Stimulated activated CD4-positive, alpha-beta T cell treated with anti-CD3 and anti-CD28 coated beads, TNF-alpha, amount 100 ng/mL, for 24 hours (primary cell): ENCODE results near the gene SYNGR2.

ENCODE experiments used
- DNase-seq, 3 experiments: peaks; one replicate each; pipeline ENCODE4 v3.0.0-alpha.2; 2020; ENCODE audit warnings: low read depth in 3 of 3

The SYNGR2 gene

DNA sequence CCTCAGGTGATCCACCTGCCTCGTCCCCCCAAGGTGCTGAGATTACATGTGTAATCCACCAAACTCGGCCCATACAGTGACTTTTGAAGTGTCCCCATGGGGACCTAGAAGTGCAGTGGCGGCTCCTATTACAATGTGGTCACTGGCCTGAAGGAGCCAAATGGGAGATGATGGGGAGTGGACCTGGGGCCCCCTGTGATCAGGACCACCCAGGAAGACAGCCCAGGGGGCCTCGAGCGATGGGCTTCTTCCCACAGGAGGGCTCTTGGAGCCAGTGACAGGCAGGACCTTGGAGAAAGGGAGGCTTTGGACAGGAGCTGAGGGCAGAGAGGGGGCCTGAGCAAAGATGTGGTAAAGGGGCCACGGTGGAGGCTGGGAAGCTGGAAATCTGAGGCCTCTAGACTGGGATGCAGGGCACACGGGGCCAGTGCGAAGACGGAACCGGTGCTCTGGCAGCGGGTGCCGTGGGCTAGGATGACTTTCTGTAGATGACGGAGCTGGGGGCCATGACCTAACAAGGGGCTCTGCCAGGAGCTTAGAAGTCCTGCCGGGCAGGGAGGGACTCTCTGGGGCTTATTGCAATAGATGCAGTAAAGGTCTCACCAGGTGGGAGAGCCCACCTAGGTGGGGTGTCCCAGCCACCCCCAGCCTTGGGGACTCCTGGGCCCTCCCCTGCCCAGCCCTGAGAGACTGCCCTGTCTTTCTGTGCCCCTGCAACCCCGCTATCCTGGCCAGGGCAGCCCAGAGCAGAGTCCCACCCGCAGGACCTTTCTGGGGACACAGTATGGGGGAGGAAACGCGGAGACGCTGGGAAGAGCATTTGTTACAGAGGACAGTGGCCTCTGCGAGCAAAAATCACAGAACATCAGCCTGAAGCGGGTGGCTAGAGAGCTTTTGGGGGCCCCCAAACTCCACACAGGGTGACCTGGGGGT lies 24.9 kb upstream of the SYNGR2 start:
- no peak for DNase-seq

DNA sequence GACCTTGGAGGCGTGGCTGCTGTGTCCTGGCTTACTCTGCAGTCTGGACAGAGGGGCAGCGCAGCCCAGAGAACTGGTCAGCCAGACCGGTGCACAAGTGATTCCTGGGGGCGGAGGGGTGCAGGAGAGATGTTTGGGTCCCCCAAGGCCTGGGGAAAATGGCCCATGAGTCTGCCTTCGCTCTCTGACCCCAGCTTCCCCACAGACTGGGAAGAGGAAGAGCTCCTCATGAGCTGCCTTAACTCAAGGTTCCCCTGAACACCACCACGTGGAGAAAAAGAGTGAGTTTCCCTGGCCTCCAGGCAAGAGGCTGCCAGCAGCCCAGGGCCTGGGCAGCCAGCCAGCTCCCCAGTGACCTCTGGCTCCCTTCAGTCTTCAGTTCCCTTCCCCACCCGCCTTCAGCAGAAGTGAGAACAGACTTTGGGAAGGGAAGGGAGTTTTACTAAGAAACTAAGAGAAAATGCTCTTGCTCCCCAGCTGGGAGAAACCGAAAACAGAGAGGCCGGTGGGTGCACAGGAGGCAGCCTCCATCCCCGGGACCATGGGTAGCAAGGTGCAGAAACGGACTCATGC lies 24.1 kb upstream of the SYNGR2 start:
- DNase-seq, result no peak

DNA sequence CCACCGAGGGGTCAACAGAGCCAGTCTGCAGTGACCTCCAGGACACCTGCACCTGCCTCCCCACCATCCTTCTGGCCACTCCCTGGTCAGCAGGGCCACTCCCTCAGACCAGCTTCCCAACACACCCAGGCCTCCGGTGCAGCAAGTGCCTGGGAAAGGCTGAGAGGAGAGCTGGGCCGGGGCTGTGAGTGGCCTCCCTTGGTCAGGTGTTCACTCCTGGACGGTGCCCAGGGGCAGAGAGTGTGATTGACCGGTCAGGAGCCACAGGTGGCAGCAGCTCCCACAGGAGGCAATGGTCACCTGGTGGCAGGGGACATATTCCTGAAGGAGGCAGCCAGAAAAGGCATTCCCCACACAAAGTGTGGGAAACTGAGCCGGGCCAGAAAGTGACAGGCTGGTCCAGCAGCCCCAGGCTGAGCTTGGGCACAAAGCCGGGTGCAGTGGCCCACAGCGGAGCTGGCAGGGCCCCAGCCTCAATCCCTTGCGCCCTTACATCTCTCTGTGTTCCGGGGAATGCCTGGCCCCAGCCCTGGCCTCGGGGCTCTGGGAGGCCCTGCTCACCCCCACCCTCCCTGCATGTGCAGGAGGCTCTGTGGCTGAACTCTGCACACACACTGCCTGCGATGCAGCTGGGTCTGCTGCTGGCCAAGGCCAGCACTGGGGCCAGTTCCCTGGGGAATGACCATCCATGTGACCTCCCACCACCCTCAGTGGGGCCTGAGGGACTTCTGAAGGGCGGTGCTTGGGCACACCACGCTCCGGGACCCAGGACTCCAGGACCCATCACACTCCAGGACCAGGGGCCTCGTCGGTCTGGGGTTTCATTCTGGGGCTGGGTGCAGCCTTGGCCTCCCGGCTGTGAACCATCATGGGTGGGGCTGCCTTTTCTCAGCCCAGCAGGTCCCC lies 23.4 kb upstream of the SYNGR2 start:
- DNase-seq, result no peak

DNA sequence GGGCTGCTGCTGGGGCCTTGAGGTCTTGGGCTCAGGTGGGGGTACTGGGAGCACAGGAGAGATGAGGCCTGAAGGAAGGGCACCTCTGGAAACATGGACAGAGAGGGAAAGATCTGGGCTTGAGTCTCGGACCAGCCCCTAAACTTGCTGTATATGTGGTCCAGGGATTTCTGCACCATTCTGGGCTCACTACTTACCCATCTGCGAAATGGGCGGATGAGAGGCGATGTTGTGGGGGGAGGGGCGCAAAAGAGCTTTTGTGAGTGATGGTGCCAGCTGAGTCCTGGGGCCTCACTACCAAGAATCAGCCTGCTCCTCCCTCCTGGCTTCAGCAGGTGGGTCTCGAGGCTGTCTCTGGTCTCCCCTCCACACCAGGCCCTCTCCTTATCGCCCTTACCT lies 21.9 kb upstream of the SYNGR2 start:
- no peak for DNase-seq

DNA sequence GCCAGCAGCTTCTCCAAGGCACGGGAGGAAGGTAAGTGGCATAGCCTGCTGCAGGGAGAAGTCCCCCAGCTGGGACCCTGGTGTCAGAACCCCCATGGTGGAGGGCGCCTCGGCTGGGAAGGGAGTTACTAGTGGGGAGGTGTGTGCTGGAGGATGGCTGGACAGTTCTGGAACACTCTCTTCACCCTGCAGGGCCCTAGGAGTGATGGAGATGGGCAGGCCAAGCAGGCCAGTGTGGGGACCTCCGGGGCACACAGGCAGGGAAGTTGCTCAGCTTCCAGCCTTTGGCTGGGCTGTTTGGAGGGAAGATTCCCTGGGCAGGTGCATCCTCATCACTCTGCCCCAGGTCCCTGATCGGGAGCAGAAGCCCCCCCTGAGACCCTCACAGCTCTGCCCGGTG lies 21.5 kb upstream of the SYNGR2 start:
- no peak for DNase-seq

DNA sequence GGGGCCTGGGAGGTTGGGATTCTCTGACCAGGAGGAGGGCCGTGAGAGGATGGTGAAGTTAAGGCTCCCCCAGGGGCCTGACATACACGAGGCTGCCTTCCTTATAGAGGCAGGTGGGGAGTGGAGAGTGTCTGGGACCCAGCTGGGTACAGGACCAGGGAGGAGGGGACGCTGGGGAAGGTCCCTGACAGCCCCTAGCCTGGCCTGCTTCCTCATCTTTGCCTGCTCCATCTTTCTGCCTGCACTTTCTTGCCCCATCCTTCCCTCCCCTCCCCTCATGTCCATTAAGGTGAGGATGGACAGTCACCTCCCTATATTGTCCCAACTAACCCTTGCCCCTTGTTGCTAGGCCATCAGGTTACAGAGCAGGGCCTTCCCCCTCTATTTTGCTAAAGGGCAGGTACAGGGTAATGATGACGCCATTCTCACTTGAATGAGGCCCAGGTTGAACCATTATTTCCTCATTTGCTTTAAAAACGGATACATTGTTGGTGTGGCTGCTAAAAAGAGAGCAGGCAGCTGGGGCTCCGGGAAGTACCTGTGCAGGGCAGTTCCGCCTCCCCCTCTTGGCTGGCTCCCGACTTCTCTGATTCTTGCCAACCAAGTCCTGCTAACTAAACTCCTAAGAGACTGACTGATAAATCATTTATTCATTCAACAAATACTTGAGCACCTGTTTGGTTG lies 20.9 kb upstream of the SYNGR2 start:
- DNase-seq, result no peak

DNA sequence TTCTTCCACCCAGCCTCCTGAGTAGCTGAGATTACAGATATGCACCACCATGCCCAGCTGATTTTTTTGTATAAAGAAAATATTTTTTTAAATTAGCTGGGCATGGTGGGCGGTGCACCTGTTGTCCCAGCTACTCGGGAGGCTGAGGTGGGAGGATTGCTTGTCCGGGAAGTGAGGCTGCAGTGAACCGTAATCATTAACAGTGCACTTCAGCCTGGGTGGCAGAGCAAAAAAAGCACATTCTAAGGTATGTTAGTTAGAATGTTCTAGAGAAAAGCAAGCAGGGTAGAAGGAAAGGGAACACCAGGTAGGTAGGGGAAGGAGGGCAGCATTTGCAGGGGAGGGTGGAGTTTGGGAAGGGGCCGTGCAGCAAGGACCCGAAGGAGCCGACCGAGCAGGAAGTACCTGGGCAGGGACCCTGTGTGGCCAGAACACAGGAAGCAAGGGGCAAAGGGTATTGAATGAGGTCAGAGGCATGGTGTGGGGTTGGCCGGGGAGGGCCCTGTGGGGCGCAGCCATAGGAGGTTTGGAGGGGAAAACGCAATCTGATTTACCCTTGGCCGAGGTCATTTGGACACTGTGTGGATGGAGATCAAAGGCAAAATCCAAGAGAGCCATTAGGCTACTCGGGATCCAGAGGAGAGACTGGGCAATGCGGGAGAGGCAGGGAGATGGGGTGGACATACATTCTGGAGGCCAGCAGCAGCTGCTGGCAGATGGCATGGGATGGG lies 19.9 kb upstream of the SYNGR2 start:
- no peak for DNase-seq

DNA sequence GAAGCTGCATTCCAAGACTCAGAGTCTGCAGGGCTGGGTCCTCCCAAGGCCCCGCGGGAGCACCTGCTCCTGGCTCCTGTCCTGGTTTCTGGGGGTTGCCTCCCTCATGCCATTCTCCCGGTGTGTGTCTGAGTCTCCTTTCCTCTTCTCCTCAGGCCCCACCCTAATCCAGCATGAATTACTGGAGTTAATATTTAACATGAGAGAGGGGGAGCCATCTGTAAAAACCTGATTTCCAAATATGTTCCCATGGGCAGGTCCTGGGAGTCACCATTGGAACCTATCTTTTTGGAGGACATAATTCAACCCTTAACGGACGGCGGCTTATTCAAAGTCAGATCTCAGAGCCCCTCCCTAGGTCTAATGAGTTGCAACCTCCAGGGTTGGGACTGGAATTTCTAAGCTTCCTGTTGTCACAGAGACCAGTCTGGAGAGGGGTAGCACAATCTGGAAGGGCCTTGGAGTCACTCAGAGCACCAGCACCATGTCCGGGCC lies 16.8 kb upstream of the SYNGR2 start:
- no peak for DNase-seq

DNA sequence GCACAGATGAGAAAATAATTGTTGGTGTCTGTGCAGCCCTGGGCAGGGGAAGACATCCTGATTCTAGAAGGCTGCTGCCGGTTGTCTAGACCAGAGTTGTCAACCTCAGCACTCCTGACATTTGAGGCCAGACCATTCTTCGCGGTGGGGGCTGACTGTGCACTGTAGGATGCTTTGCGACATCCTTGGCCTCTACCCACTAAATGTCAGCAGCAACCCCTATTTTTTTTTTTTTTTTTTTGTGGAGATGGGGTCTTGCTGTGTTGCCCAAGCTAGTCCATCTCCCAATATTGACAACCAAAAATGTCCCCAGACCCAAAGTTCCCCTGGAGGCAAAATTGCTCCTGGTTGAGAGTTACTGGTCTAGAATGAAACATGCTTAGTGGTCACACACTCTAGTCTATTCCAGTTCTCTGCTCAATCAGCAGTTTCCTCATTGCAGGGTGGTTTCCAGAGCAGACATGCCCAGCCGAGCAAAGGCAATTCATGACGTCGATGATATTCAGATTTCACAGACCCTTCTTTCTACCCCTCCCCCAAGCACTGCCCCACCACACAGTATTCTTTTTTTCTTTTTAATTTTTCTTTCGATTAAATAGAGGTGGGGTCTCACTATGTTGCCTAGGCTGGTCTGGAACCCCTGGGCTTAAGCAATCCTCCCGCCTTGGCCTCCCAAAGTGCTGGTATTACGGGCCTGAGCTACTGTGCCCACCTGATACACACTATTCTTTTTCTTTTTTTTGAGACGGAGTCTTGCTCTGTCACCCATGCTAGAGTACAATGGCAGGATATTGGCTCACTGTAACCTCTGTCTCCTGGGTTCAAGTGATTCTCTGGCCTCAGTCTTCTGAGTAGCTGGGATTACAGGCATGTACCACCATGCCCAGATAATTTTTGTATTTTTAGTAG lies 13.2 kb upstream of the SYNGR2 start:
- no peak for DNase-seq

DNA sequence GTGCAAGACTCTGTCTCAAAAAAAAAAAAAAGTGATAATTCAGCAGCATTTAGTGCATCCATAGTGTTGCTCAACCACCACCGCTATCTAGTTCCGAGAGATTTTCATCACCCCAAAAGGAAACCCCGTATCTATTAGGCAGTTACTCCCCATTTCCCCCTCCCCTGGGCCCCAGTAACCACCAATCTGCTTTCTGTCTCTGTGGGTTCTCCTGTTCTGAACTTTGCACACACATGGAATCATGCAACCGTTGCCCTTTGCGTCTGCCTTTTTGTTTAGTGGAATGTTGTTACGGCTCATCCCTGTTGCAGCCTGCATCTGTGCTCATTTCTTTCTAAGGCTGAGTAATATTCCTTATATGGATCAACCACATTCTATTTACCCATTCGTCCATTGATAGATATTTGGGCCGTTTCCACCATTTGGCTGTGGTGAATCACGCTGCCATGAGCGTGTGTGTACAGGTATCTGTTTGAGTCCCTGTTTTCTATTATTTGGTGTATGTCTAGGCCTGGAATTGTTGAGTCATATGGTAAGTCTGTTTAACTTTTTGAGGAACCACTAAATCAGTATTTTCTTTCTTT lies 8.7 kb upstream of the SYNGR2 start:
- no peak for DNase-seq

DNA sequence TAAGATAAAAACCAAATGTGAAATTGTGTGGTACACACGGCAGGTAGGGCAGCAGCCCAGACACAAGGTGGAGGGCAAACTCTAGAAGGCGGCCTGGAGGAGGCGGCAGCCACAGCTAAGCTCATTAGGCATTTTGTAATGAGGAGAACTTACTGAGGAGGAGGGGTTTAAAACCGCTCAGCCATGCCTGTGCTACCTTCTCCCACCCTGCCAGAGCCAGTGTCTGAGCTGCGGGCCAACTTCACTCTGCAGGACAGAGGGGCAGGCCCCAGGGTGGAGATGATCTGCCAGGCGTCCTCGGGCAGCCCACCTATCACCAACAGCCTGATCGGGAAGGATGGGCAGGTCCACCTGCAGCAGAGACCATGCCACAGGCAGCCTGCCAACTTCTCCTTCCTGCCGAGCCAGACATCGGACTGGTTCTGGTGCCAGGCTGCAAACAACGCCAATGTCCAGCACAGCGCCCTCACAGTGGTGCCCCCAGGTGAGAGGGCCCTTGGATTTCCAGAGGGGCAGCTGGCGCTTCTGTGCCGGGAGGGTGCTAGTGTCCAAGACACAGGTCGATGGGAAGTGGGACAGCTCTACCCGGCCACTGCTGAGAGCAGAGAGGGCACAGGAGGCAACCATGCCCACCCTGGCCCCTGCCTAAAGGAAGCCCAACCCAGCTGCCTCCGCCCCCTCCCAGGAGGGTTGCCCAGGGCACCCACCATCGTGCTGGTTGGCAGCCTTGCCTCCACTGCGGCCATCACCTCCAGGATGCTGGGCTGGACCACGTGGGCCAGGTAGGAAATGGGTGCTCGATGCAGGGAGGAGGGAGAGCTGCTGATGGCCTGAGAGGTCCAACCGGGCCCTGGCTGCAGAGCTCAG lies 4.3 kb upstream of the SYNGR2 start:
- no peak for DNase-seq

DNA sequence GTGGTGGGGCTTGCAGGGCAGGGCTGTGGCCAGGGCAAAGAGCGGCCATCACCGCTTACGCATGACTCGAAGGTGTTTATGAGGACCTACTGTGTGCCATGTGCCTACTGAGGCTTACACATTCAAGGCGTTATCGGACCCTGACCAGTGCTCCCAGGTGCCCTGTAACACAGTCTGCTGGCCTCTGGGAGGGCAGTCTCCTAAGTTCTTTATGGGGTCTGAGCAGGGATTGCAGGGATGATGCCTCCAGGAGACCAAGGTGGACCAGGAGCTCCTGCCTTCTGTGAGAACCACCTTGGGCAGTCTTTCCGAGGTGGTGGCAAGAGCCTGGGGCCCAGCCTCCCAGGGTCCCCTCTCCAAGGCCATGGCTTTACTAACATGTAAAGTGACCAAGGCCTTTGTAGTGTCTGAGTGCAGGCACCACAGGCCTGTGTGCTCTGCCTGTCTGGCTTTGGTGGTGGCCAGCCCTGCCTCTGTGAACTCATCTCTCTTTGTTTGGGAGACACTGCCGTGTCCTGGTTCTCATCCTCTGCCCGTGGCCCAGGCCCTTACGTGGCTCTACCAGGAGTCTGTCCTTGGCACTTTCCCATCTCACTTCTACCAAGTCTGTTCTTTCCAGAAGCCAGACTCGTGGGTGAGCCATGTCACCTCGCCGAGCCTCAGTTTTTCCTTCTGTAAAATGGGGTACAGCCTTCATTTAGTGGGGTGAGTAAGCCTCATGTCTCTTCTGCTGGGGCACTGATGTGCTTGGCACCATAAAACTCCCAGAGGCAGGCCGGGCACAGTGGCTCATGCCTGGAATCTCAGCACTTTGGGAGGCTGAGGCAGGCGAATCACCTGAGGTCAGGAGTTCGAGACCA lies 3.4 kb upstream of the SYNGR2 start:
- no peak for DNase-seq

DNA sequence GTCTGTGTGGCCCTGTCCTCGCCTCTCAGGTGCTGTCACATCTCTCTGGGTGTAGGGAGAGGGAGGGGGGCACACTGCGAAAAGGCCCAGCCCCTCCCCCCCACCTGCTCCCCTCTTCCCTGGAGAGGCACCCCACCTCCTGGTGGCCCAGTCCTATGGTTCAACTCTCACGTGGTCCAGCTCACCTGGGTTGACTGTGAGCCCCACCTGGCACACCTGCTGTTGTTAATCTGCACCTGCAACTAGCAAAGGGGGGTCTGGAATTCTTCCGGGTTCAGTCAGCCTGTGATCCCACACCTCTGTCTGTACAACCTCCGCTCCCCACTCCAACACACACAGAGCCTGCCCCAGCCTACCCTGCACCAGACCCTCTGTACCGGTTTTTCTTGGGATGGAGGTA lies 2.0 kb upstream of the SYNGR2 start:
- DNase-seq, result no peak

DNA sequence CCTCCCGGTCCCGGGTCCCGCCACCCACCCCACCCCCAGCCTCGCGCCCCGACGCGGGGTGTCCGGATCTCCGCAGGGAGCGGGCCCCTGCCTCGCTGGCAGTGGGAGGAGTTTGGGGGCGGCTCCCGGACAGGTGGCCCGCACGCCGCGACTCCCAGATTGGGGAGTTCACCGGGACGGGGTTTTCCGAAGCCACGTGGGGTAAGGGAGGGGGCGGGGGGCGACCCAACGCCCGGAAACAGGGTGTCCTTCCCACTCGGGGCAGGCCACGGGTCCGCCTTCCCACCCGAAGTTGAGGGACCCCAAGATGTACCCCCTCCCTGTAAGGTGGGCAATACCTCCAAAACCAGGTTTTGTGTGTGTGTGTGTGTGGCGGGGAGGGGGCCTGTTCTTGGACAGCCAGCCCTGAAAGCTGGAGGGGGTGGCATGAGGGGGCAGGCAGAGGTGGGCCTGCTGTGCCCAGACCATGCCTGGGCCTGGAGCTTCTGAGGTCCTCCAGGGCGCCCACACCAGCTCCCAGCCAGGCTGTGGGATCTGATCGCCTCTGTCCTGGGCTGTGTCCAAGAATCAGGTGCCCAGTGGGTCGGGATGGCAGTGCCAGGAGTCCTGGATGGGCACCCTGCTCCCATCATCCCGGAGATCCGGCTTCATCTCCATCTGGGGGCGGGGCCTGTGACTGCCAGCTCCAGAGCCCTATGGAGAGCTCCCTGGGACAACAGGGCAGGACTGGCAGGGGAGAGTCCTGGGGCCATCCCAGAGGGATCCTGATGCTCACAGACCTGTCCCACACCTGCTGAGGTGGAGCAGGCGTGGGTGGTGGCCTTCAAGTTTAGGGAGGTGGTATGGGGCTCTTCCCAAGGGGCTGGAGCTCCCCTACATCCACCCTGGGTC lies 767 bp downstream of the SYNGR2 start:
- DNase-seq, result peak; percentile 35 to 66 (median 36)

DNA sequence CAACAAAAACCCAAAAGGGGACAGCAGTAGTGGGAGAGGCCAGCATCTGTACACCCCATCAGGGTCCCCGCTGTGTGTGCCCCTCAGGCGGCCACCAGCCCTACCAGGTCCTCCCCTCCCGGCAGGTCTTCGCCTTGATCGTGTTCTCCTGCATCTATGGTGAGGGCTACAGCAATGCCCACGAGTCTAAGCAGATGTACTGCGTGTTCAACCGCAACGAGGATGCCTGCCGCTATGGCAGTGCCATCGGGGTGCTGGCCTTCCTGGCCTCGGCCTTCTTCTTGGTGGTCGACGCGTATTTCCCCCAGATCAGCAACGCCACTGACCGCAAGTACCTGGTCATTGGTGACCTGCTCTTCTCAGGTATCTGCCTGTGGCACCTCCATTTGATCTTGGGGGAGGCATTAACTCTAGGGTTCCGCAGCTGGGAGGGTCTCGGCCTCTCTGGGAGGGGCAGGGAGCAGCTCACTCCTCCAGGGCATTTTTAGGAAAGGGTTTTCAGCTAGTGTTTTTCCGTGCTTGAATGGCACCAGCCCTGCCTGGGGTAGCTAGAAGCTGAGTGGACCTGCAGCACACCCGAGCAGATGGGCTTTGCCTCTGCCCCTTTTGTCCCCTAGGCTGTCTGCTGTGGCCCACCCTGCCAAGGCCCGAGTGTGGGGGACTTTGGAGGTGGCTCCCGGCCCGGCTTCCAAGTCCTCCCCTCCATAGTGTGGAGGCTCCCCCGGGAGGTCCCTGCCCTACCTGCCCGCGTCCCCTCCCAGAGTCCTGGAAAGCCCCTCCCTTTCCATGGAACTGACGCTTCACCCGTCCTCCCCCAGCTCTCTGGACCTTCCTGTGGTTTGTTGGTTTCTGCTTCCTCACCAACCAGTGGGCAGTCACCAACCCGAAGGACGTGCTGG lies 2.6 kb downstream of the SYNGR2 start:
- DNase-seq, result no peak
